Gastrocnemius medialis (tissue), 4 donors: ENCODE results near the gene LCE2A.

ENCODE experiments used
- CTCF ChIP-seq, 5 experiments: fragments of 450-650 bp in 3 of 5; fragments of 200-600 bp in 2 of 5; sonication (generic) in 2 of 5; IDR thresholded peaks in 4 of 5; conservative IDR thresholded peaks in 1 of 5; 1 replicate in 4 of 5; 2 replicates in 1 of 5; pipeline ENCODE4 v1.5.1; 2016 to 2019; ENCODE audit warnings: antibody characterized with exemption in 5 of 5, mild to moderate bottlenecking in 3 of 5, moderate library complexity in 3 of 5
- POLR2A ChIP-seq, 2 donors: fragments of 450-650 bp; IDR thresholded peaks; one replicate each; pipeline ENCODE4 v1.6.1; 2017; ENCODE audit warnings: antibody characterized with exemption in 2 of 2, mild to moderate bottlenecking in 2 of 2, moderate library complexity in 2 of 2

GRCh38 chr1:152735648-152736047 lies 37.5 kb downstream of the LCE2A start:
- no peak for TF ChIP-seq POLR2A (IDR thresholded peaks at IDR 0.05)
- no peak for TF ChIP-seq CTCF (IDR thresholded peaks at IDR 0.05 in 4 of 5, conservative IDR thresholded peaks at IDR 0.05 in 1 of 5)
